Peyer's patch (tissue), 4 donors: ENCODE measurements around the gene KRTAP22-2.

ENCODE experiments used
- POLR2A ChIP-seq, 2 donors: fragments of 450-650 bp; IDR thresholded peaks; one replicate each; pipeline ENCODE4 v1.5.1; 2017; ENCODE audit warnings: antibody characterized with exemption in 2 of 2, mild to moderate bottlenecking in 2 of 2, moderate library complexity in 2 of 2
- TF ChIP-seq, protein P1 (sequence below), 6 experiments: fragments of 450-650 bp in 4 of 6; fragments of 200-600 bp in 2 of 6; sonication (generic) in 1 of 6; IDR thresholded peaks; one replicate each; pipeline ENCODE4 v1.5.1; 2017 to 2019; ENCODE audit warnings: antibody characterized with exemption in 6 of 6, mild to moderate bottlenecking in 3 of 6, moderate library complexity in 1 of 6

DNA sequence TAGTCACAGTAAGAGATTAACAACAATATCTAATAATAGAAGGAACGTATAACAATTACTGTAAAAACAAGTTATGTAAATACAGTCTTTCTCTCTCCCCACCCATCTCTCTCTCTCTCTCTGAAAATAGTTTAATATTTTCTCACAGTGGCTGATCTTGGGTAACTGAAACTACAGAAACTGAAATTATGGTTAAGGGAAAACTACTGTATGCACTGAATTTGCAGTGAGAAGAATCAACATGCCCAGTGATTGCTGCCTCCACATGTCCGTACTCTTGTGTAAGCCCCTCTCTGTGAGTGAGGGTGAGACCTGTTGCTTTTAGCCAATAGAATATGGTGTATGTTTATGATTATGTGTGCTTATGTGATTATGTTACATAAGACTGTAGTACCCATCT is 21.9 kb upstream of the KRTAP22-2 start:
- no peak for TF ChIP-seq POLR2A (IDR thresholded peaks at IDR 0.05)
- TF ChIP-seq, protein P1, sequence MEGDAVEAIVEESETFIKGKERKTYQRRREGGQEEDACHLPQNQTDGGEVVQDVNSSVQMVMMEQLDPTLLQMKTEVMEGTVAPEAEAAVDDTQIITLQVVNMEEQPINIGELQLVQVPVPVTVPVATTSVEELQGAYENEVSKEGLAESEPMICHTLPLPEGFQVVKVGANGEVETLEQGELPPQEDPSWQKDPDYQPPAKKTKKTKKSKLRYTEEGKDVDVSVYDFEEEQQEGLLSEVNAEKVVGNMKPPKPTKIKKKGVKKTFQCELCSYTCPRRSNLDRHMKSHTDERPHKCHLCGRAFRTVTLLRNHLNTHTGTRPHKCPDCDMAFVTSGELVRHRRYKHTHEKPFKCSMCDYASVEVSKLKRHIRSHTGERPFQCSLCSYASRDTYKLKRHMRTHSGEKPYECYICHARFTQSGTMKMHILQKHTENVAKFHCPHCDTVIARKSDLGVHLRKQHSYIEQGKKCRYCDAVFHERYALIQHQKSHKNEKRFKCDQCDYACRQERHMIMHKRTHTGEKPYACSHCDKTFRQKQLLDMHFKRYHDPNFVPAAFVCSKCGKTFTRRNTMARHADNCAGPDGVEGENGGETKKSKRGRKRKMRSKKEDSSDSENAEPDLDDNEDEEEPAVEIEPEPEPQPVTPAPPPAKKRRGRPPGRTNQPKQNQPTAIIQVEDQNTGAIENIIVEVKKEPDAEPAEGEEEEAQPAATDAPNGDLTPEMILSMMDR (IDR thresholded peaks at IDR 0.05), result no peak
